Peyer's patch (tissue), 4 donors: ENCODE data around the gene ATP8B4.

ENCODE experiments used
- POLR2A ChIP-seq, 2 donors: fragments of 450-650 bp; IDR thresholded peaks; one replicate each; pipeline ENCODE4 v1.5.1; 2017; ENCODE audit warnings: antibody characterized with exemption in 2 of 2, mild to moderate bottlenecking in 2 of 2, moderate library complexity in 2 of 2
- TF ChIP-seq, protein P1 (sequence below), 6 experiments: fragments of 450-650 bp in 4 of 6; fragments of 200-600 bp in 2 of 6; sonication (generic) in 1 of 6; IDR thresholded peaks; one replicate each; pipeline ENCODE4 v1.5.1; 2017 to 2019; ENCODE audit warnings: antibody characterized with exemption in 6 of 6, mild to moderate bottlenecking in 3 of 6, moderate library complexity in 1 of 6

DNA sequence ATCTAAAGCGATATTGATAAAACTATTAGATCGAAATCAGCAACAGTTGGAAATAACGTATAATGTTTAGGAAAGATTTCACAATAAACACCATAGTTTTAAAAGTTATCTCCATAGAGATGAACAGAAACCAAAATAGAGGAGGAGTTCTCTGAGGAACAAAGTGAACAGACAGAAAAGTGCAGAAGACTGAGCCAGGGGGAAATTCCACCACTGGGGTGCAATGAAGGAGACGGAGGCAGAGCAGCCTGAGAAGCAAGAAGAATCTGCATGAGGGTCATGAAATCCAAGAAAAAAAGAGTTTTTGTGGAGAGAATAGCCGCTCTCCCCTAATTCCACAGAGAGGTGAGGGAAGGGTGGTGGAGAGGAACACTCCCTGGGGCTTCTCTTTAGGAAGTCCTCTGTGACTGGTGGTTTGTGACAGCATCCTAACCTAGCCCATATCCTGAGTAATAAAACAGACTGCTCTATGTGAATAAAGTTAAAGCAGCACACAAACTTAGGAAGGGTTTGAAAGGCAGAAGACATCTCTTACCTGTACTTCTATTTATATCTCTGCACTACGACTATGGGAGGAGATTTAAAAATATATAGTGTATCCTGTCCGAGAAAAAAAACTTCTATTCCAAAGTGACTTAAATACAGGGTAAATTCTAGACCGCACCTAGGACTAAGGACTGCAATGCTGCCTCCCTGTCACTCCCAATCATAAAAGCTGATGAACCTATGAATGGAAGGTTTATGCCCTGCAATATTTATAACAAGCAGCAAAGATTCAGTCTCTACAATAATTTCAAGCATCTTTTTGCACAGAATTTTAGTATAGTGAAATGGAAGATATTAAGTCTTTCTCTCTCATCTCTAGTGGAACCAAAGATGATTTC lies 22.9 kb downstream of the ATP8B4 start:
- TF ChIP-seq, protein P1, sequence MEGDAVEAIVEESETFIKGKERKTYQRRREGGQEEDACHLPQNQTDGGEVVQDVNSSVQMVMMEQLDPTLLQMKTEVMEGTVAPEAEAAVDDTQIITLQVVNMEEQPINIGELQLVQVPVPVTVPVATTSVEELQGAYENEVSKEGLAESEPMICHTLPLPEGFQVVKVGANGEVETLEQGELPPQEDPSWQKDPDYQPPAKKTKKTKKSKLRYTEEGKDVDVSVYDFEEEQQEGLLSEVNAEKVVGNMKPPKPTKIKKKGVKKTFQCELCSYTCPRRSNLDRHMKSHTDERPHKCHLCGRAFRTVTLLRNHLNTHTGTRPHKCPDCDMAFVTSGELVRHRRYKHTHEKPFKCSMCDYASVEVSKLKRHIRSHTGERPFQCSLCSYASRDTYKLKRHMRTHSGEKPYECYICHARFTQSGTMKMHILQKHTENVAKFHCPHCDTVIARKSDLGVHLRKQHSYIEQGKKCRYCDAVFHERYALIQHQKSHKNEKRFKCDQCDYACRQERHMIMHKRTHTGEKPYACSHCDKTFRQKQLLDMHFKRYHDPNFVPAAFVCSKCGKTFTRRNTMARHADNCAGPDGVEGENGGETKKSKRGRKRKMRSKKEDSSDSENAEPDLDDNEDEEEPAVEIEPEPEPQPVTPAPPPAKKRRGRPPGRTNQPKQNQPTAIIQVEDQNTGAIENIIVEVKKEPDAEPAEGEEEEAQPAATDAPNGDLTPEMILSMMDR (IDR thresholded peaks at IDR 0.05), result no peak
- no peak for TF ChIP-seq POLR2A (IDR thresholded peaks at IDR 0.05)
